SK-N-SH treated with all-trans-retinoic acid at 6 μM for 48 hours (cell line): ENCODE results near the gene PURB.

ENCODE experiments used
- ATAC-seq: fragments of 200-7000 bp; cut with Tn5 transposase; 3 replicates; pipeline ENCODE4 v1.9.1; 2020; ENCODE audit warnings: mild to moderate bottlenecking, moderate library complexity
- ARNTL ChIP-seq: fragments of 450-650 bp; formaldehyde crosslinking; IDR thresholded peaks from 2 replicates; pipeline ENCODE4 v1.5.0; 2020; ENCODE audit warnings: low read depth, mild to moderate bottlenecking, moderate library complexity, borderline replicate concordance
- BACH2 ChIP-seq: fragments of 250-450 bp; sonication (Bioruptor Pico); IDR thresholded peaks from 2 replicates; pipeline ENCODE4 v1.9.0; 2021; ENCODE audit warnings: mild to moderate bottlenecking, borderline replicate concordance
- CSDC2 ChIP-seq: fragments of 250-450 bp; sonication (Bioruptor Pico); IDR thresholded peaks from 2 replicates; pipeline ENCODE4 v1.5.0; 2020; ENCODE audit warnings: mild to moderate bottlenecking, moderate library complexity
- CSRNP3 ChIP-seq: fragments of 250-450 bp; sonication (Bioruptor Pico); IDR thresholded peaks from 2 replicates; pipeline ENCODE4 v1.5.1; 2021; ENCODE audit warnings: mild to moderate bottlenecking, moderate library complexity
- ESRRG ChIP-seq: fragments of 250-450 bp; sonication (Bioruptor Pico); IDR thresholded peaks from 2 replicates; pipeline ENCODE4 v1.6.1; 2021; ENCODE audit warnings: mild to moderate bottlenecking
- GLIS3 ChIP-seq: fragments of 250-450 bp; sonication (Bioruptor Pico); IDR thresholded peaks from 2 replicates; pipeline ENCODE4 v1.5.0; 2020; ENCODE audit warnings: mild to moderate bottlenecking, moderate library complexity
- ISL1 ChIP-seq: fragments of 250-450 bp; sonication (Bioruptor Pico); IDR thresholded peaks from 2 replicates; pipeline ENCODE4 v2.1.2; 2022; ENCODE audit warnings: mild to moderate bottlenecking, moderate library complexity
- OSR1 ChIP-seq: fragments of 250-450 bp; sonication (Bioruptor Pico); IDR thresholded peaks from 2 replicates; pipeline ENCODE4 v1.8.0; 2022; ENCODE audit warnings: moderate library complexity, mild to moderate bottlenecking, inconsistent platforms
- PATZ1 ChIP-seq: fragments of 250-450 bp; sonication (Bioruptor Pico); IDR thresholded peaks from 2 replicates; pipeline ENCODE4 v1.8.0; 2020; ENCODE audit warnings: mild to moderate bottlenecking, moderate library complexity, borderline replicate concordance
- PPARA ChIP-seq: fragments of 250-450 bp; sonication (Bioruptor Pico); IDR thresholded peaks from 2 replicates; pipeline ENCODE4 v1.5.0; 2020; ENCODE audit warnings: mild to moderate bottlenecking, borderline replicate concordance
- RARB ChIP-seq: fragments of 250-450 bp; sonication (Bioruptor Pico); IDR thresholded peaks from 2 replicates; pipeline ENCODE4 v1.8.0; 2021; ENCODE audit warnings: mild to moderate bottlenecking, moderate library complexity
- SNAI2 ChIP-seq: fragments of 250-450 bp; sonication (Bioruptor Pico); IDR thresholded peaks from 2 replicates; pipeline ENCODE4 v1.5.0; 2020; ENCODE audit warnings: mild to moderate bottlenecking, moderate library complexity
- TCF4 ChIP-seq: fragments of 250-450 bp; sonication (Bioruptor Pico); IDR thresholded peaks from 2 replicates; pipeline ENCODE4 v1.8.0; 2021; ENCODE audit warnings: mild to moderate bottlenecking, moderate library complexity, borderline replicate concordance
- TOX ChIP-seq: fragments of 250-450 bp; sonication (Bioruptor Pico); IDR thresholded peaks from 2 replicates; pipeline ENCODE4 v1.8.0; 2021; ENCODE audit warnings: mild to moderate bottlenecking, moderate library complexity, borderline replicate concordance
- TSHZ2 ChIP-seq: fragments of 250-450 bp; sonication (Bioruptor Pico); IDR thresholded peaks from 2 replicates; pipeline ENCODE4 v1.5.0; 2020; ENCODE audit warnings: mild to moderate bottlenecking, moderate library complexity
- ZC3H10 ChIP-seq: fragments of 250-450 bp; sonication (Bioruptor Pico); IDR thresholded peaks from 2 replicates; pipeline ENCODE4 v1.5.1; 2021; ENCODE audit warnings: mild to moderate bottlenecking, moderate library complexity
- ZFP3 ChIP-seq: fragments of 250-450 bp; sonication (Bioruptor Pico); IDR thresholded peaks from 2 replicates; pipeline ENCODE4 v1.5.0; 2020; ENCODE audit warnings: mild to moderate bottlenecking, moderate library complexity
- ZFP30 ChIP-seq: fragments of 450-650 bp; formaldehyde crosslinking; IDR thresholded peaks from 2 replicates; pipeline ENCODE4 v1.5.0; 2022; ENCODE audit warnings: mild to moderate bottlenecking, moderate library complexity
- ZNF565 ChIP-seq: fragments of 450-650 bp; formaldehyde crosslinking; conservative IDR thresholded peaks from 2 replicates; pipeline ENCODE4 v1.5.0; 2020; ENCODE audit warnings: low read depth, mild to moderate bottlenecking, moderate library complexity
- ZNF70 ChIP-seq: fragments of 450-650 bp; formaldehyde crosslinking; IDR thresholded peaks from 2 replicates; pipeline ENCODE4 v1.5.0; 2020; ENCODE audit warnings: mild to moderate bottlenecking, moderate library complexity
- ZNF8 ChIP-seq: fragments of 450-650 bp; formaldehyde crosslinking; IDR thresholded peaks from 2 replicates; pipeline ENCODE4 v1.5.0; 2020; ENCODE audit warnings: mild to moderate bottlenecking, moderate library complexity

Gene PURB

GRCh38 chr7:44838751-44839150 lies 46.6 kb downstream of the PURB start:
- no peak for ATAC-seq
- no peak for TF ChIP-seq TOX (CRISPR knock-in tag)
- no peak for TF ChIP-seq PATZ1
- no peak for TF ChIP-seq ZC3H10
- TF ChIP-seq ARNTL, result no peak
- no peak for TF ChIP-seq OSR1 (CRISPR knock-in tag)
- TF ChIP-seq ZFP3 (CRISPR knock-in tag), result no peak
- no peak for TF ChIP-seq PPARA (CRISPR knock-in tag)
- no peak for TF ChIP-seq CSRNP3 (CRISPR knock-in tag)
- no peak for TF ChIP-seq ZFP30
- TF ChIP-seq SNAI2 (CRISPR knock-in tag), result no peak
- no peak for TF ChIP-seq ZNF70 (CRISPR knock-in tag)
- TF ChIP-seq GLIS3 (CRISPR knock-in tag), result no peak
- TF ChIP-seq ZNF565 (CRISPR knock-in tag), result no peak

- ATAC-seq, result no peak
- TF ChIP-seq ZC3H10, result no peak
- no peak for TF ChIP-seq TCF4 (CRISPR knock-in tag)
- no peak for TF ChIP-seq PPARA (CRISPR knock-in tag)
- no peak for TF ChIP-seq CSRNP3 (CRISPR knock-in tag)
- no peak for TF ChIP-seq ISL1
- no peak for TF ChIP-seq ZFP3 (CRISPR knock-in tag)
- TF ChIP-seq BACH2 (CRISPR knock-in tag), result no peak
- TF ChIP-seq CSDC2 (CRISPR knock-in tag), result no peak
- TF ChIP-seq ZNF8 (CRISPR knock-in tag), result no peak
- no peak for TF ChIP-seq RARB
- no peak for TF ChIP-seq ZNF70 (CRISPR knock-in tag)
- no peak for TF ChIP-seq ESRRG (CRISPR knock-in tag)
- TF ChIP-seq GLIS3 (CRISPR knock-in tag), result no peak
- TF ChIP-seq PATZ1, result no peak
- TF ChIP-seq TOX (CRISPR knock-in tag), result no peak
- TF ChIP-seq TSHZ2 (CRISPR knock-in tag), result no peak
- no peak for TF ChIP-seq ZFP30
- TF ChIP-seq ARNTL, result no peak
- TF ChIP-seq SNAI2 (CRISPR knock-in tag), result no peak
Measured at GRCh38 chr7:44827567-44827966, 57.8 kb downstream of the PURB start.
